ENCODE results near the gene FASTK. TPM values are rescaled to one million over a fixed set of nuclear protein-coding genes. Genes with fewer than 3 reads are reported as not detected.

Gene FASTK
- total RNA-seq, 1 donor from 2014 or later, result 82.4 TPM

DNA sequence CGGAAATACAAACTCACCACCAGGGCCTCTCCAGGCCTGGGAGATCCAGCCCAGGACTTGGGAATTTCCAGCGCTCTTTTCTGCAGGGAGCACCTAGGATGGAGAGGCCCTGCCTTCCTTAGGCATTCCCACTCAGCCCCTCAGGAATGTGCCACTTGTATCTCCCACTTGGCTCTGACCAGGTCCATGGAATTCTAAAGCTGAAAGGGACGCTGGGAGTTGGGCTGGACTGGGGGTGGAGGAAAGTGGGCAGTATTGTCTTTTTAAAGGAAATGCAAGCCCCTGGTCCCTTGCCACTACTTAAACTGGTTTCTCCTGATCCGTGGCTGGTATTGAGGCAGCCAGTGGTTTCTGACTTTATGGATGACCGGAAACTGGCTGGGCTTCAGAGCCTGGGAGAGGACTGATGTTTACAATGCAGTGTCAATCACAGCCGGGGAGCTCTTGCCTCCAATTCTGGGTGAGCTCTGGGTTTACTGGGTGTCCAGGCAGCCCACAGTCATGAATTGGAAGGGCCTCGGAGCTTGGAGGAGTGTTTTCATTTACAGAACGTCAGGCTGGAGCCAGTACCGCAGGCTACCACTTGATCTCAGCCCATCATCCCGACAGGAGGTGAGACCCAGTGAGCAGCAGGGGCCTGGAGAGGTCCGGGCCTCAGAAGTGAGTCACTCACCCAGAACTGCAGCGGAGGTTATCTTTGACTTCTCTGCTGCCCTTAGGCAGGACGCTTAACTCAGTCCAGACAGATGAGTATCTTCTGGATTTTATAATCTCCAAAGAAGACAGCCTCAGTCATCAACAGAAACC, 32.9 kb upstream of the FASTK start:
- no peak for TF ChIP-seq CTCF (conservative IDR thresholded peaks at IDR 0.05)
- no peaks in the 10 kb centered on the region for H3K36me3 Mint-ChIP-seq (ENCODE audit: low read depth)
- H3K4me1 Mint-ChIP-seq, result peaks cover 26% of the 10 kb centered on the region
- peak overlapping the region; percentile 68 for H3K4me3 Mint-ChIP-seq
- DNase-seq (ENCODE audit: low read depth, low spot score), result no peak
- H3K9me3 Mint-ChIP-seq, result no peaks in the 10 kb centered on the region
- H3K27ac Mint-ChIP-seq (ENCODE audit: unreplicated experiment), result no peak overlapping the region
- H3K27me3 Mint-ChIP-seq (ENCODE audit: low read depth), result peaks cover 19% of the 10 kb centered on the region

DNA sequence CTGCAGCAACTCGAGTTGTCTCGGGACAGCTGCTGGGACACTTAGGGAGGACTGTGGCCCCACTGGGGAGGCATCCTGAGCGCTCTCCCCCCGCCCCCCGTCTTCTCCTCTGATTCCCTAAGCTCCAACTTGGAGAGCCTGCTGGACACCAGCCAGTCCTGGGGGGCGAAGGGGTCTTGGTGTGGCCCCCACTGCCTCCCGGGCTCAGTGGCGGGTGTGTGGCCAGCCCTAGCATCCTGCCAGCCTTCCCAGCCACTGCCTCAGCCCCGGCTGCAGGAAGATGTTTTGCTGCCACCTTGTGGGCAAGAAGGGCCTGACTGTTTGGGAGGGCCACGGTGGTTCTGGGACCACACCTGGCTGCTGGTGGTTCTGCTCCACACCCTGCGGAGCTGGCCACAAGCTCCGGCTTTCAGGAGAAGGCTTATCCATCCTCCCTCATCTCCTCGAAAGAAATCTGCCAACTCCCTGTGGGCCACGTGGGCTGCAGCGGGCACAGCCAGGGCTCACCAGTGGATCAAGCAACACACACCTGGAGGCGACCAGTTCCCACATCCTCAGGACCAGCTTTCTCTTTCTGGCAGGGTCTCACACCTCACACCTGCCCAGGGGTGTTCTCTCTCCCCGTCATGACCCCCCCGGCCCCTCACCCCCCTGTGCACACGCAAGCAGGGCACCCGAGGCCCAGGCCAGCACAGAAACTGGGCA, 30.5 kb upstream of the FASTK start:
- peaks cover 19% of the 10 kb centered on the region for H3K27me3 Mint-ChIP-seq (ENCODE audit: low read depth)
- H3K9me3 Mint-ChIP-seq, result no peaks in the 10 kb centered on the region
- no peak overlapping the region for H3K4me3 Mint-ChIP-seq
- no peaks in the 10 kb centered on the region for H3K36me3 Mint-ChIP-seq (ENCODE audit: low read depth)
- peak; percentile 72 for DNase-seq (ENCODE audit: low read depth, low spot score)
- H3K4me1 Mint-ChIP-seq, result peaks cover 26% of the 10 kb centered on the region
- H3K27ac Mint-ChIP-seq (ENCODE audit: unreplicated experiment), result no peak overlapping the region
- peak; percentile 90 for TF ChIP-seq CTCF (conservative IDR thresholded peaks at IDR 0.05)

DNA sequence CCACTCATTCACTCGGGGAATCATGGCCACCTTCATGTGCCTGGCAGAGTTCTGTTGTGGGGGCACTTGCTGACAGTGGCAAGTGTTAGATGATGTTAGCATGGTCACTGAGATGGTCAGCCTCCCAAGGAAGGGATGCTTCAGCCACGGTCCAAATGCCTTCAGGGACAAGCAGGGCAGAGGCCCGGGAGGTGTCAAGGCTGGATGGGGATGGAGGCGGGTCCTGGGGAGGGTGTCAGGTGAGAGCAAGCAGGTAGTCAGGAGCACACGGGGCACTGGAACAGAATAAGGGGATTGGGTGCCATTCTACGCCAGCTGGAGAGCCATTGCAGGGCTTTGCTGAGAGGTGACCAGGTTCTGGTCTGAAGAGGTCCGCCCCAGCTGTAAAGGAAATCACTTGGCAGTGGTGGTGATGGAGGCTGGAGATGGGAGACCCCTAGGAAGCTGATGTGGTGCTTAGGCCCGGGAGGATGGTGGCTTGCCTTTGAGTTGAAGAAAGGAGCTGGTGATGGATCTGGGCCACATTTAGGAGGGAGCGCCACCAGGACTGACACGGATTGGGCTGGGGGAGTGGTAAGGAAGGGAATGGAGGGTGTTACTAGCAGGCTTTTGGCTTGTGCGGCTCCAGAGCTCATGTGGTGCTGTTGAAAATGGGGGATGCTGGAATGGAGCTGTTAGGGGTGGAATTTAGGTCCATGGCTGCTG, 29.8 kb upstream of the FASTK start:
- H3K4me3 Mint-ChIP-seq, result peak overlapping the region; percentile 4
- no peaks in the 10 kb centered on the region for H3K9me3 Mint-ChIP-seq
- no peaks in the 10 kb centered on the region for H3K36me3 Mint-ChIP-seq (ENCODE audit: low read depth)
- no peak for TF ChIP-seq CTCF (conservative IDR thresholded peaks at IDR 0.05)
- peaks cover 15% of the 10 kb centered on the region for H3K27me3 Mint-ChIP-seq (ENCODE audit: low read depth)
- no peak overlapping the region for H3K27ac Mint-ChIP-seq (ENCODE audit: unreplicated experiment)
- DNase-seq (ENCODE audit: low read depth, low spot score), result no peak
- peaks cover 26% of the 10 kb centered on the region for H3K4me1 Mint-ChIP-seq

GRCh38 chr7:151109094-151110048, 28.8 kb upstream of the FASTK start:
- H3K27me3 Mint-ChIP-seq (ENCODE audit: low read depth), result peaks cover 15% of the 10 kb centered on the region
- TF ChIP-seq CTCF (conservative IDR thresholded peaks at IDR 0.05), result no peak
- H3K4me1 Mint-ChIP-seq, result peaks cover 27% of the 10 kb centered on the region
- H3K27ac Mint-ChIP-seq (ENCODE audit: unreplicated experiment), result no peak overlapping the region
- no peaks in the 10 kb centered on the region for H3K9me3 Mint-ChIP-seq
- no peaks in the 10 kb centered on the region for H3K36me3 Mint-ChIP-seq (ENCODE audit: low read depth)
- no peak overlapping the region for H3K4me3 Mint-ChIP-seq
- DNase-seq (ENCODE audit: low read depth, low spot score), result no peak

- DNase-seq (ENCODE audit: low read depth, low spot score), result no peak
- peak overlapping the region; percentile 35 for H3K27ac Mint-ChIP-seq (ENCODE audit: unreplicated experiment)
These were observed 27.3 kb upstream of the FASTK start for GRCh38 chr7:151107882-151108281.

More at GRCh38 chr7:151107882-151108281, 27.3 kb upstream of the FASTK start:
- Mint-ChIP-seq H3K36me3 (ENCODE audit: low read depth) (no peaks in the 10 kb centered on the region), H3K27me3 (ENCODE audit: low read depth) (peaks cover 1% of the 10 kb centered on the region), H3K4me3 (no peak overlapping the region), H3K4me1 (peaks cover 24% of the 10 kb centered on the region), H3K9me3 (no peaks in the 10 kb centered on the region)
- TF ChIP-seq CTCF (conservative IDR thresholded peaks at IDR 0.05), result no peak
